Neural progenitor cell (in vitro differentiated cells): Measurements from ENCODE around the gene RHNO1. TPM values are rescaled to one million over a fixed set of nuclear protein-coding genes. Genes with fewer than 3 reads are reported as not detected.

Source experiments
- DNase-seq: peaks from one replicate; pipeline ENCODE4 v3.0.0-alpha.2; 2016; ENCODE audit warnings: low spot score
- H2AFZ ChIP-seq: fragments of 200-600 bp; sonication (generic); replicated peaks from 2 replicates; pipeline ENCODE4 v1.6.1; 2016; ENCODE audit warnings: antibody characterized with exemption
- H3F3A ChIP-seq: fragments of 200-600 bp; sonication (generic); 2 replicates; pipeline ENCODE4 v1.6.1; 2016; ENCODE audit warnings: antibody characterized with exemption, low read depth
- H3K27ac ChIP-seq: fragments of 200-600 bp; sonication (generic); 2 replicates; pipeline ENCODE4 v1.5.1; 2016; ENCODE audit warnings: mild to moderate bottlenecking
- H3K27me3 ChIP-seq: fragments of 200-600 bp; sonication (generic); 2 replicates; pipeline ENCODE4 v1.6.1; 2016; ENCODE audit warnings: mild to moderate bottlenecking, moderate library complexity
- H3K36me3 ChIP-seq: fragments of 200-600 bp; sonication (generic); 2 replicates; pipeline ENCODE4 v1.5.1; 2016
- H3K4me1 ChIP-seq: fragments of 200-600 bp; sonication (generic); 2 replicates; pipeline ENCODE4 v1.6.1; 2016; ENCODE audit warnings: mixed run types
- H3K4me2 ChIP-seq: fragments of 200-600 bp; sonication (generic); 2 replicates; pipeline ENCODE4 v1.6.1; 2016
- H3K4me3 ChIP-seq: fragments of 200-600 bp; sonication (generic); 2 replicates; pipeline ENCODE4 v1.5.1; 2016
- H3K79me2 ChIP-seq: fragments of 200-600 bp; sonication (generic); 2 replicates; pipeline ENCODE4 v1.6.1; 2016; ENCODE audit warnings: low read depth
- H3K9ac ChIP-seq: fragments of 200-600 bp; sonication (generic); 2 replicates; pipeline ENCODE4 v1.6.1; 2016
- H3K9me3 ChIP-seq: fragments of 200-600 bp; sonication (generic); 2 replicates; pipeline ENCODE4 v1.5.1; 2016; ENCODE audit warnings: low read depth
- H4K20me1 ChIP-seq: fragments of 200-600 bp; sonication (generic); 2 replicates; pipeline ENCODE4 v1.6.1; 2016; ENCODE audit warnings: low read depth
- H3K27ac Mint-ChIP-seq: 3 replicates; pipeline ENCODE4 v1.8.0; 2021; ENCODE audit warnings: mixed read lengths
- H3K27me3 Mint-ChIP-seq: 2 replicates; pipeline ENCODE4 v1.8.0; 2022; ENCODE audit warnings: low read depth, mild to moderate bottlenecking, inconsistent platforms, moderate library complexity, mixed read lengths; ENCODE audit not compliant: insufficient read depth
- H3K36me3 Mint-ChIP-seq: 3 replicates; pipeline ENCODE4 v1.8.0; 2021; ENCODE audit warnings: mixed read lengths
- H3K4me1 Mint-ChIP-seq: 3 replicates; pipeline ENCODE4 v1.8.0; 2021; ENCODE audit warnings: mixed read lengths
- H3K4me3 Mint-ChIP-seq: 3 replicates; pipeline ENCODE4 v1.8.0; 2021; ENCODE audit warnings: mild to moderate bottlenecking, moderate library complexity, mixed read lengths
- H3K9me3 Mint-ChIP-seq: 3 replicates; pipeline ENCODE4 v1.8.0; 2020; ENCODE audit warnings: mixed read lengths
- CTCF ChIP-seq: fragments of 200-600 bp; sonication (generic); IDR thresholded peaks from 2 replicates; pipeline ENCODE4 v1.5.1; 2017; ENCODE audit warnings: antibody characterized with exemption, mild to moderate bottlenecking
- EZH2 ChIP-seq: fragments of 200-600 bp; sonication (generic); IDR thresholded peaks from 2 replicates; pipeline ENCODE4 v1.6.1; 2017; ENCODE audit warnings: antibody characterized with exemption, mild to moderate bottlenecking, moderate library complexity
- EZH2phosphoT487 ChIP-seq: fragments of 200-600 bp; sonication (generic); IDR thresholded peaks from 2 replicates; pipeline ENCODE4 v1.6.1; 2017; ENCODE audit warnings: antibody characterized with exemption
- total RNA-seq: library from RNA; depleted of rRNA; stranded (reverse); fragments of >200 nt; gene quantifications from 2 replicates; pipeline ENCODE4 v1.2.3, GENCODE V29; 2015; ENCODE audit warnings: low replicate concordance

The RHNO1 gene
- total RNA-seq, 1 donor from 2014 or later, result 140 TPM

- H3K27ac ChIP-seq, result no peak overlapping the region
- no peak for DNase-seq
- no peaks in the 10 kb centered on the region for H3F3A ChIP-seq
- H3K4me1 Mint-ChIP-seq, result no peaks in the 10 kb centered on the region
- H3K27ac Mint-ChIP-seq, result no peak overlapping the region
- H3K4me3 ChIP-seq, result no peak overlapping the region
- H3K36me3 ChIP-seq, result peaks cover 4% of the 10 kb centered on the region
- H3K79me2 ChIP-seq, result no peaks in the 10 kb centered on the region
- H2AFZ ChIP-seq, result no peak overlapping the region
- no peaks in the 10 kb centered on the region for H3K4me1 ChIP-seq
- TF ChIP-seq EZH2, result no peak
- TF ChIP-seq EZH2phosphoT487, result no peak
- no peak for TF ChIP-seq CTCF
- peaks cover 36% of the 10 kb centered on the region for H3K36me3 Mint-ChIP-seq
- H3K9me3 Mint-ChIP-seq, result no peaks in the 10 kb centered on the region
- H3K27me3 Mint-ChIP-seq, result no peaks in the 10 kb centered on the region
- no peaks in the 10 kb centered on the region for H3K27me3 ChIP-seq
- H3K9ac ChIP-seq, result no peak overlapping the region
- H3K4me3 Mint-ChIP-seq, result no peak overlapping the region
- no peaks in the 10 kb centered on the region for H3K9me3 ChIP-seq
- no peaks in the 10 kb centered on the region for H4K20me1 ChIP-seq
- no peak overlapping the region for H3K4me2 ChIP-seq
These were observed 47.0 kb downstream of the RHNO1 start for GRCh38 chr12:2924019-2924418.

- no peak overlapping the region for H2AFZ ChIP-seq
- Mint-ChIP-seq H3K27ac (no peak overlapping the region), H3K27me3 (no peaks in the 10 kb centered on the region), H3K4me3 (no peak overlapping the region), H3K36me3 (peaks cover 37% of the 10 kb centered on the region), H3K9me3 (no peaks in the 10 kb centered on the region), H3K4me1 (no peaks in the 10 kb centered on the region)
- no peak overlapping the region for H3K4me2 ChIP-seq
- no peak for TF ChIP-seq EZH2
- no peak for TF ChIP-seq CTCF
- no peak for TF ChIP-seq EZH2phosphoT487
- DNase-seq, result no peak
- H3K4me3 ChIP-seq, result no peak overlapping the region
- H3K27me3 ChIP-seq, result no peaks in the 10 kb centered on the region
- no peak overlapping the region for H3K9ac ChIP-seq
- H4K20me1 ChIP-seq, result no peaks in the 10 kb centered on the region
- H3K27ac ChIP-seq, result no peak overlapping the region
- peaks cover 4% of the 10 kb centered on the region for H3K36me3 ChIP-seq
- H3K79me2 ChIP-seq, result no peaks in the 10 kb centered on the region
- H3F3A ChIP-seq, result no peaks in the 10 kb centered on the region
- H3K4me1 ChIP-seq, result no peaks in the 10 kb centered on the region
- no peaks in the 10 kb centered on the region for H3K9me3 ChIP-seq
These were observed 48.4 kb downstream of the RHNO1 start for GRCh38 chr12:2925322-2925995.

- no peaks in the 10 kb centered on the region for H3K9me3 Mint-ChIP-seq
- no peak overlapping the region for H3K4me2 ChIP-seq
- no peak overlapping the region for H2AFZ ChIP-seq
- H3K27ac Mint-ChIP-seq, result no peak overlapping the region
- H3K4me1 ChIP-seq, result no peaks in the 10 kb centered on the region
- no peak for DNase-seq
- H3K9ac ChIP-seq, result no peak overlapping the region
- no peaks in the 10 kb centered on the region for H3K27me3 Mint-ChIP-seq
- no peaks in the 10 kb centered on the region for H3K4me1 Mint-ChIP-seq
- H3K36me3 ChIP-seq, result peaks cover 3% of the 10 kb centered on the region
- H3K4me3 ChIP-seq, result no peak overlapping the region
- H3K27me3 ChIP-seq, result no peaks in the 10 kb centered on the region
- H3K36me3 Mint-ChIP-seq, result peaks cover 25% of the 10 kb centered on the region
- no peak overlapping the region for H3K4me3 Mint-ChIP-seq
- H3K79me2 ChIP-seq, result no peaks in the 10 kb centered on the region
- no peaks in the 10 kb centered on the region for H3K9me3 ChIP-seq
- H4K20me1 ChIP-seq, result no peaks in the 10 kb centered on the region
- H3K27ac ChIP-seq, result no peak overlapping the region
- H3F3A ChIP-seq, result no peaks in the 10 kb centered on the region
- TF ChIP-seq EZH2phosphoT487 (no peak), EZH2 (no peak), CTCF (no peak)
These were observed 53.8 kb downstream of the RHNO1 start for GRCh38 chr12:2930865-2931264.
